HCT116 (cell line): ENCODE data around the gene PDP2. TPM values are rescaled to one million over a fixed set of nuclear protein-coding genes. Genes with fewer than 3 reads are reported as not detected.

Source experiments
- ATAC-seq: fragments of 200-7000 bp; cut with Tn5 transposase; 2 replicates; pipeline ENCODE4 v1.9.1; 2020; ENCODE audit warnings: mild to moderate bottlenecking, moderate library complexity
- BruUV-seq: library from RNA; stranded (reverse); fragments of 400-500 nt; replicated peaks from 2 replicates; lab custom pipeline; 2021; lab: Mats Ljungman, UMichigan
- CTCF ChIA-PET: fragments of 300-600 bp; sonication (Branson Sonifier 250); formaldehyde crosslinking; loops from one replicate; lab custom pipeline; 2021; ENCODE audit warnings: antibody characterized with exemption; lab: Charles Lee
- POLR2A ChIA-PET: fragments of 300-600, 350-600 bp; sonication (Branson Sonifier 250); formaldehyde crosslinking; loops from one replicate; lab custom pipeline; 2021; ENCODE audit warnings: antibody characterized with exemption; lab: Charles Lee
- RAD21 ChIA-PET, 2 experiments: fragments of 300-600 bp; sonication (Branson Sonifier 250); formaldehyde crosslinking; loops; one replicate each; lab custom pipeline; 2023; ENCODE audit warnings: low total read pairs in 2 of 2; ENCODE audit not compliant: uncharacterized antibody in 2 of 2, unreplicated experiment in 2 of 2, low non-redundant PET in 1 of 2; lab: Charles Lee
- DNase-seq: peaks from one replicate; pipeline ENCODE4 v3.0.0-alpha.2; 2010; ENCODE audit warnings: low read depth, low spot score
- H2AFZ ChIP-seq: fragments of 200-600 bp; shearing (Covaris generic), sonication (generic); 2 replicates; pipeline ENCODE4 v1.6.1; 2017; ENCODE audit warnings: low read depth, mixed run types, mixed read lengths, antibody characterized with exemption, low read length; ENCODE audit not compliant: poor library complexity, severe bottlenecking
- H3K27ac ChIP-seq: 2 replicates; pipeline ENCODE4 v1.5.1; 2012; ENCODE audit warnings: low read depth, low read length
- H3K27me3 ChIP-seq: fragments of 200-600 bp; sonication (generic); 2 replicates; pipeline ENCODE4 v1.6.1; 2016; ENCODE audit warnings: mixed run types, low read length, mixed read lengths; ENCODE audit not compliant: insufficient read depth
- H3K36me3 ChIP-seq, 2 experiments: fragments of 200-500 bp in 1 of 2; fragments of 200-600 bp in 1 of 2; sonication (Bioruptor generic) in 1 of 2; sonication (generic) in 1 of 2; 2 replicates each; pipeline versions ENCODE4 v1.5.1 to v1.6.1; 2014 to 2016; ENCODE audit warnings: low read length in 2 of 2, inconsistent platforms in 1 of 2, mixed read lengths in 1 of 2, mixed run types in 1 of 2; ENCODE audit not compliant: insufficient read depth in 2 of 2, control insufficient read depth in 1 of 2
- H3K4me1 ChIP-seq, 2 experiments: fragments of 200-600 bp in 1 of 2; sonication (generic) in 1 of 2; 2 replicates each; pipeline versions ENCODE4 v1.5.1 to v1.6.1; 2012 to 2017; ENCODE audit warnings: low read length in 2 of 2, inconsistent platforms in 1 of 2, mild to moderate bottlenecking in 1 of 2, mixed read lengths in 1 of 2, mixed run types in 1 of 2, moderate library complexity in 1 of 2; ENCODE audit not compliant: insufficient read depth in 2 of 2, control insufficient read depth in 1 of 2
- H3K4me2 ChIP-seq: fragments of 200-600 bp; sonication (generic); 2 replicates; pipeline ENCODE4 v1.6.1; 2017; ENCODE audit warnings: mixed run types, low read length, mixed read lengths
- H3K4me3 ChIP-seq, 2 experiments: fragments of 200-600 bp in 1 of 2; sonication (generic) in 1 of 2; replicated peaks in 1 of 2; 2 replicates each; pipeline ENCODE4 v1.5.1; 2011 to 2016; ENCODE audit warnings: low read length in 2 of 2, control low read depth in 1 of 2, low read depth in 1 of 2, mild to moderate bottlenecking in 1 of 2, mixed read lengths in 1 of 2, mixed run types in 1 of 2
- H3K79me2 ChIP-seq: fragments of 200-600 bp; sonication (generic); 2 replicates; pipeline ENCODE4 v1.6.1; 2017; ENCODE audit warnings: mild to moderate bottlenecking, mixed run types, low read length, moderate library complexity, mixed read lengths; ENCODE audit not compliant: insufficient read depth
- H3K9ac ChIP-seq: fragments of 200-600 bp; sonication (generic); 2 replicates; pipeline ENCODE4 v1.6.1; 2016; ENCODE audit warnings: low read length, mixed read lengths
- H3K9me2 ChIP-seq: fragments of 200-600 bp; sonication (generic), shearing (Covaris generic); 2 replicates; pipeline ENCODE4 v1.6.1; 2017; ENCODE audit warnings: mixed run types, mild to moderate bottlenecking, moderate library complexity; ENCODE audit not compliant: insufficient read depth
- H3K9me3 ChIP-seq, 2 experiments: fragments of 200-500 bp in 1 of 2; fragments of 200-600 bp in 1 of 2; sonication (Bioruptor generic) in 1 of 2; sonication (generic) in 1 of 2; 2 replicates each; pipeline ENCODE4 v1.6.1; 2014 to 2017; ENCODE audit warnings: low read length in 2 of 2, mixed read lengths in 2 of 2, inconsistent platforms in 1 of 2, low read depth in 1 of 2, mild to moderate bottlenecking in 1 of 2, mixed run types in 1 of 2, moderate library complexity in 1 of 2; ENCODE audit not compliant: control insufficient read depth in 1 of 2, insufficient read depth in 1 of 2
- H4K20me1 ChIP-seq: fragments of 200-600 bp; sonication (generic), shearing (Covaris generic); 2 replicates; pipeline ENCODE4 v1.6.1; 2017; ENCODE audit warnings: mixed run types, mild to moderate bottlenecking, moderate library complexity; ENCODE audit not compliant: insufficient read depth
- ATF3 ChIP-seq: IDR thresholded peaks from 2 replicates; pipeline ENCODE4 v1.6.1; 2012
- EGR1 ChIP-seq: IDR thresholded peaks from 2 replicates; pipeline ENCODE4 v1.6.1; 2012; ENCODE audit warnings: low read depth
- EZH2 ChIP-seq: fragments of 200-600 bp; sonication (generic); IDR thresholded peaks from 2 replicates; pipeline ENCODE4 v1.6.1; 2017; ENCODE audit warnings: antibody characterized with exemption, mixed run types
- FOSL1 ChIP-seq: IDR thresholded peaks from 2 replicates; pipeline ENCODE4 v1.6.1; 2012; ENCODE audit warnings: low read depth
- MAX ChIP-seq: IDR thresholded peaks from 2 replicates; pipeline ENCODE4 v1.6.1; 2012
- POLR2A ChIP-seq: IDR thresholded peaks from 2 replicates; pipeline ENCODE4 v1.7.0; 2011; ENCODE audit warnings: borderline replicate concordance; ENCODE audit not compliant: insufficient read depth, insufficient read length; ENCODE audit errors: extremely low read depth
- POLR2AphosphoS5 ChIP-seq: IDR thresholded peaks from 2 replicates; pipeline ENCODE4 v1.6.1; 2011; ENCODE audit warnings: mild to moderate bottlenecking, low read depth, low read length, moderate library complexity
- REST ChIP-seq: IDR thresholded peaks from 2 replicates; pipeline ENCODE4 v1.6.1; 2012; ENCODE audit warnings: low read depth
- SIN3A ChIP-seq: IDR thresholded peaks from 2 replicates; pipeline ENCODE4 v1.6.1; 2012; ENCODE audit warnings: low read depth
- SRF ChIP-seq: IDR thresholded peaks from 2 replicates; pipeline ENCODE4 v1.6.1; 2012; ENCODE audit warnings: low read depth
- TCF7L2 ChIP-seq: IDR thresholded peaks from 2 replicates; pipeline ENCODE4 v1.7.0; 2011; ENCODE audit warnings: borderline replicate concordance, inconsistent platforms; ENCODE audit not compliant: insufficient read depth, insufficient read length; ENCODE audit errors: extremely low read depth
- YY1 ChIP-seq: IDR thresholded peaks from 2 replicates; pipeline ENCODE4 v1.6.1; 2011; ENCODE audit warnings: low read length, low read depth, moderate library complexity, mild to moderate bottlenecking; ENCODE audit not compliant: insufficient replicate concordance; ENCODE audit errors: extremely low read depth
- ZFX ChIP-seq: fragments of 450-650 bp; IDR thresholded peaks from 2 replicates; pipeline ENCODE4 v1.6.1; 2017
- ZNF274 ChIP-seq: fragments of 200-500 bp; sonication (Bioruptor generic); IDR thresholded peaks from 2 replicates; pipeline ENCODE4 v1.6.1; 2014; ENCODE audit warnings: mild to moderate bottlenecking, low read depth, low read length, inconsistent platforms
- intact Hi-C: fragments of 100-400 bp; cut with micrococcal nuclease; formaldehyde crosslinking; loops from 2 replicates; pipeline ENCODE4 v1.10.0; 2022
- total RNA-seq: library from RNA; stranded (reverse); gene quantifications from one replicate; pipeline ENCODE4 v1.2.1, GENCODE V29; 2021; ENCODE audit not compliant: unreplicated experiment

Gene PDP2
- total RNA-seq, 1 experiment from 2014 or later: 19.9 TPM

- TF ChIP-seq REST: no peak
- TF ChIP-seq POLR2AphosphoS5: no peak
- no peak for TF ChIP-seq TCF7L2
- no peak for TF ChIP-seq MAX
- TF ChIP-seq FOSL1: no peak
- TF ChIP-seq EGR1: no peak
- no peak for TF ChIP-seq POLR2A
- TF ChIP-seq ATF3: no peak
Measured at GRCh38 chr16:66913081-66913480, 32.8 kb downstream of the PDP2 start (continued).

GRCh38 chr16:66913711-66914110 lies 33.4 kb downstream of the PDP2 start:
- no peak overlapping the region for H2AFZ ChIP-seq
- no TSS peak for BruUV-seq
- POLR2A ChIA-PET: no interaction called here
- H3K4me1 ChIP-seq: peaks cover 0 to 13% of the 10 kb centered on the region in 2 experiments; a peak in 2 of 4 replicates
- no peaks in the 10 kb centered on the region for H3K9me2 ChIP-seq
- H3K4me3 ChIP-seq: no peak overlapping the region
- DNase-seq (no peak), ATAC-seq (no peak)
- no peaks in the 10 kb centered on the region for H3K9me3 ChIP-seq
- no peaks in the 10 kb centered on the region for H3K79me2 ChIP-seq
- CTCF ChIA-PET: no interaction called here
- no peak overlapping the region for H3K27ac ChIP-seq
- H4K20me1 ChIP-seq: no peaks in the 10 kb centered on the region
- no peaks in the 10 kb centered on the region for H3K27me3 ChIP-seq
- no peak overlapping the region for H3K9ac ChIP-seq
- no peak overlapping the region for H3K4me2 ChIP-seq
- RAD21 ChIA-PET: no interaction called here
- H3K36me3 ChIP-seq: no peaks in the 10 kb centered on the region
- TF ChIP-seq SRF (no peak), ZFX (no peak), REST (no peak), EGR1 (no peak), ZNF274 (no peak), EZH2 (no peak), FOSL1 (no peak), YY1 (no peak), SIN3A (no peak)
- intact Hi-C loops: no loop called here
